GM19452 (cell line): Measurements from ENCODE around the gene PTPRD.

ENCODE experiments used
- ATAC-seq: cut with Tn5 transposase; IDR thresholded peaks from one replicate; pipeline ENCODE4 v1.9.1; 2021; ENCODE audit not compliant: unreplicated experiment

PTPRD gene

GRCh38 chr9:10612641-10613398, at the start of gene PTPRD:
Gene PTPRD (minus strand): TSS chr9:10613002.
- peak; percentile 95 for ATAC-seq

GRCh38 chr9:10661994-10662393, 49.2 kb upstream of the PTPRD start:
- ATAC-seq = no peak

GRCh38 chr9:10661376-10661775, 48.6 kb upstream of the PTPRD start:
- ATAC-seq = no peak

GRCh38 chr9:10651012-10651411, 38.2 kb upstream of the PTPRD start:
- ATAC-seq = no peak

DNA sequence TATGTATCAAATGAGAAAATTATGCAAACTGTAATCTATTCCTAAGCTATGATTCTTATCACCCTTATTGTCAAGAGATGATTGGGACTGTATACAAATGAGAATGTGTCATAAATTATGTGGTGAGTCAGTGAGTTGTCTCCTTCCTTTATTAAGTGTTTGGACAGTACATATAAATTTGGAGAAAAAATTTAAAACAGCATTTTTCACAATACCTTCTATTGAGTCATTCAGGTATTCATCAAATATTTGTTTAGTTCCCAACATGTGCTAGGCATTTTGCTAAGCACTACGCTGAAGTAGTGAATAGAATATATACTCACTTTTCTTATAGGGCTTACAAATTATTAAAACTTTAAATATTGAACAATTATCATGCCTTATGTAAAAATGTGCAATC, 36.3 kb upstream of the PTPRD start:
- no peak for ATAC-seq

- no peak for ATAC-seq
These were observed 21.0 kb upstream of the PTPRD start for GRCh38 chr9:10633785-10634184.

DNA sequence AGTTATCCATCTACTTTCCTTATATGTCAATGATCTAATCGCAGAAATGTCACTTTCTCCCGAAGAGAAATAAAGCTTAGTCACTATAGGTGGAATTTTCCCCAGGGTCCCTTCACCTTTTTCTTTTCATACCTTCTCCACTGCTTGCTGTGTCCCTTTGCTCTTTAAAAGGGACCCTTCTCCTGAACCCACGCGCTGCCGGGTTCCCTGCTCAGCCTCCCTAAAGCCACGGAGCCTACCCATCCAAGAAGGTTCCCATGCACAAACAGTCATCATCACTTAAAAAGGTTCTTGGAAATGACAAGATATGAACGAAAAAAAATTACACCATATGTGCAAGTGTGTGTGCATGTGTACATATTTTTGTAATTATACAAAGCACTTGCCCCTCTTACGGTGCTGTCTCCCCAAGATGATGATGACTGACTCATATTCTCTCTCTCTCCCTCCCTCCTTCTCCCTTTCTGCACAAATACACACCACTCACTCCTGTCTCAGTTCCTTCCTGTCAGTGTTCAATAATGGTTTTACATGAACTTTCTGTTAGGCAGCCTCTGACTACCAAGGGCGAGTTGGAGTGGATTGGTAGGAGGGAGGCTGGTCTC, 1.5 kb upstream of the PTPRD start:
- ATAC-seq = no peak

GRCh38 chr9:10613419-10613818, 617 bp upstream of the PTPRD start:
- no peak for ATAC-seq

- no peak for ATAC-seq
These were observed 7.4 kb downstream of the PTPRD start for GRCh38 chr9:10605388-10605787.

DNA sequence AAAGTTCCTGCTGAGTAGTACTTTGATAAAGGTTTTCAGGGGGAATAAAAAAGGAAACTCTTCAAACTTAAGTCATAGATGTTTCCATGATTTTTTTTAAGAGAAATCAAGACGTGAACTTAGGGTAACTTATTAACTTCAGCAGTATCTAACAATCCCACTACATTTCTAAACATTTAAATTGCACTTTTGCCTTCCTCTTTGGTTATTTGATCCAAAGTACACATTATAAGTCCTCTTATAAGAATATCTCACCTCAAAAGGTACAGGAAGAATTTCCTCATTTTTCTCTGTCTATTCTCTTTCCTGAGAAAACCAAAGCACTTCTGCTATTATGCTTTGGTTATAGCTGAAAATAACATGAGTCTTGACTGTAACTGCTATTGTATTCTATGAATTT, 7.9 kb downstream of the PTPRD start:
- no peak for ATAC-seq

DNA sequence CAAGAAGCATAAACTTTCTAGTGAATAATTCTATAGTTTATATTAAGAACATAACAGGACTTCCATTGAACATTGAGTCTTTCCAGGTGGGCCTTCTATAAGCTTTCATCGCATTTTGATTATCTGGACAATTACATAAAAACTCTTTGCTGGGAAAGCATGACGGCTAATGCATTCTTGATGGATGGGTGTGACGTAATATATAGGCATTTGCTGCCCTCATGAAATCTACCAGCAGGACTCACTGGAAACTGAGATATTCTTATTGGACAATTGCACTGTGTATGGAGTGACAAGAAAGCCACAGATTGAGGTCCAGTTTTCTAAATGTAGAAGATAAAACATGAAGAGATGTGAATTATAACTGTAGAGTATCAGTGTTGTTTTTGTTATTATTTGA, 15.0 kb downstream of the PTPRD start:
- no peak for ATAC-seq

GRCh38 chr9:10594482-10594881, 18.3 kb downstream of the PTPRD start:
- no peak for ATAC-seq

DNA sequence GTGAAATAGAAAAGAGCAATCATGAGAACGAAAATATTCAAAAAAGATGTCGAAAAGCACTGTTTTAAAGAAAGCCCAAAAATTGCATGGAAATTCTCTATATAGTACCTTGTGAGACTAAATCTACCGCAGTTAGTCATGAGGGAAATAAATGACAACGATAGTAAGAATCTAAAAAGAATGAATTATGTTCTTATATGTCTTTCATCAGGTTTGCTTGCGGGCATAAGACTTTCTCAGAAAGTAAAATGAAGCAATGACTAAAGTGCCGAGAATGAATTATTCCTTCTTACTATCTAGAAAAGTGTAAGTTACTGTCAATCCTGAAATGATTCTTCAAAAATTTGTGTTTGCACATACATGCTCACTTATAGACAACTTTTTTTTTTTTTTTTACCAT, 26.4 kb downstream of the PTPRD start:
- ATAC-seq = no peak

DNA sequence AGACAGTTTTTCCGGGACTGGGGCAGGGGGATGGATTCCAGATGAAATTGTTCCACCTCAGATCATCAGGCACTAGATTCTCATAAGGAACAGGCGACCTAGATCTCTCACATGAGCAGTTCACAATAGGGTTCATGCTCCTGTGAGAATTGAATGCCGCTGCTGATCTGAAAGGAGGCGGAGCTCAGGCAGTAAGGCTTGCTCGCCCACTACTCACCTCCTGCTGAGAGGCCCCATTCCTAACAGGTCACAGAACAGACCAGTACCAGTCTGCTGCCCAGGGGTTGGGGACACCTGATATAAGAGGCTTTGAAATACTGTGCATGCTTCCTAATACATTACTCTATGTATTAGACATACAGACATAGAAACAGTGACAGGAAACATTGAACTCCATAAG, 41.1 kb downstream of the PTPRD start:
- no peak for ATAC-seq

DNA sequence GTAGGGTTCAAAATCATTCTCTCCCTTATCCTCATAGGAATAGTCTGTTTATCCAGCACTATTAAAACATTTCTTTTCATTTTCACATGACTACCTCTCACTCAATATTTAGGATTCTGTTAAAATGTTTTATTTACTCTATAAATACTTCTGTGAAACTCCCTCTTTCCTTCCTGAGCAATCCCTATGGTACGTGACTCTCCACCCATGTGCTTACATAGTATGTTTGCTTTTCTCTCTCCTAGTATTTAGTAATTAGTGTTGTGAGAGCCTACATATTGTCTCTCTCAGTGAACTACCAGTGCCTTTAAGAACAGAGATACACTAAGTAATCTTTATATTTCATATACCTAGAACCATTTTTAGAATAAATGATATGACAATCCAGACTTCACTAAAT, 46.0 kb downstream of the PTPRD start:
- no peak for ATAC-seq

- no peak for ATAC-seq
These were observed 50.0 kb downstream of the PTPRD start for GRCh38 chr9:10562581-10563343.

DNA sequence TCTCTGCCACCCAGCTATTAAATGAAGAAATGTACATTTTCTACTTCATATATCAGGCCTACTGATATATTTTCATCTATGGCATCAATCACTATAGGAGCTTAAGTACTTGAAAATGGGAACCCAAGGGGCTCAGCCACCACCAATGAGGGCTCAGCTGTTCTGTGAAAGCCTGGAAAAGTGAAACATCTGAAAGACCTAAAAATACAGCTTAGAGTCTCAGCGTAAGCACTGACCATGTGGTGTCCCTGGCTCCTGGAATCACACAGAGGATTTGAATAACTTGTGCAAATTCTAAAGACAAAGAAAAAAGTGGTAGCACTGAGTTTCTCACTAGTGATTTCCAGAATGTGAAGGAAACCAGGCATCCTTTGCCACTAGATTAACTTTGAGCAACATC, 64.5 kb downstream of the PTPRD start:
- ATAC-seq = no peak

DNA sequence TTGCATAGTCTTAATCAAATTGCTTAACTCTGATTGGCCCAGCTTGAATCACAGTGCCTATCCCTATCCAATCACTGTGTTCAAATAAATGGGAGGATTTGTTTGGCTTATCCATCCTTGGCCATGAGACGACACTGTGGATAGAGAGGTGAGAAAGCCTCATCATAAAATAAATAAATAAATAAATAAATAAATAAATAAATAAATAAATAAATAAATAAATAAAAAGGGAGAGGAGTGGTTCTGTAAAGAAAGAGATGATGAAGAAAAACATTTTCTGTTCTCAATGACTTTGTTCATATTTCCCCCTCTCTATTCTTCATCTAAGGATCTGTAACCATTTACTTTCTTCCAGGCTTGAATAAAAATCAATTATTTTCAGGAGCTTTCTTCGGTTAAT, 74.7 kb downstream of the PTPRD start:
- no peak for ATAC-seq

GRCh38 chr9:10534850-10535249, 78.0 kb downstream of the PTPRD start:
- ATAC-seq = no peak

GRCh38 chr9:10525972-10526371, 86.8 kb downstream of the PTPRD start:
- no peak for ATAC-seq

GRCh38 chr9:10523164-10523563, 89.6 kb downstream of the PTPRD start:
- ATAC-seq = no peak

GRCh38 chr9:10512144-10512543, 100.7 kb downstream of the PTPRD start:
- no peak for ATAC-seq
